ENCODE data around the gene DNAAF1.
"Not testable (repeated sequence)": the region's sequence is repeated elsewhere in the genome, so short reads cannot be mapped to it uniquely, and the experiment has no call there.

The DNAAF1 gene

DNA sequence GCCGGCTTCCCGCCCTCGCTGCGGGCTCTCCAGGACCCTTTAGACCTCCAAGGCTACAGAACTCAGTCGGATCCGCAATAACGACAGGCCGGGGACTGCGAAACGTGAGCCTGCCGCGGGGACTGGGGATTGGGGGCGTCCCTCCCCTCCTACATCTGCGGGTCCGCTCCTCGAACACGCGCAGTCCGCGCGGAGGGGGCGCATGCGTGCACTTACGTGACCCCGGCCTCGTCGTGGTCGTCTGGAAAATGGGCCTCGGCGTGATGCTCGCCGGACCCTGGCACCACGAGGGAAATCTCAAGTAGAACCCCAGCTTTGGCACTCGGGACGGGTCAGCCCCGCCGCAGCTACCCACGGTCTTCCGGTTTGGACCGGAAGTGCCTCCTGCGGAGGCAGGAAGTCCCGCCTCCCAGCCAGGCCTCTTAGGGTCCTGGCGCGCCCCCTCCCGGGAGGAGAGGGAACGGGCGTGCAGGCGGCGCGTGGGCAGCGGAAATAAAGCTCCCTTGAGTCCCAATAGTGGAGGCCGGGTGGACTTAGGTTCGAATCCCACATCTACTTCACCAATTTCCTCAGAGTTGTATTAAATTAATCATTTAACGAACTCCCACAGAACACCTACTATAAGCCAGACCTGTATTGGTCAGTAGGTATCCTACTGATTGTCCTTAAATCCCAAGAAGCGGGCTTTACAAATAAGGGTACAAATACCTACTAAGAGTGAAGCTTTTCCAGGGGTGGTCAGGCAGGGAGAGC, 41.8 kb downstream of the DNAAF1 start, which contains the start of gene TAF1C:
Gene TAF1C, minus strand, starts transcription at position 373 of the 753 bp plus-strand sequence. CDS start 2,069 bp downstream, outside the sequence.
- peak; percentile 92 for DNase-seq

DNA sequence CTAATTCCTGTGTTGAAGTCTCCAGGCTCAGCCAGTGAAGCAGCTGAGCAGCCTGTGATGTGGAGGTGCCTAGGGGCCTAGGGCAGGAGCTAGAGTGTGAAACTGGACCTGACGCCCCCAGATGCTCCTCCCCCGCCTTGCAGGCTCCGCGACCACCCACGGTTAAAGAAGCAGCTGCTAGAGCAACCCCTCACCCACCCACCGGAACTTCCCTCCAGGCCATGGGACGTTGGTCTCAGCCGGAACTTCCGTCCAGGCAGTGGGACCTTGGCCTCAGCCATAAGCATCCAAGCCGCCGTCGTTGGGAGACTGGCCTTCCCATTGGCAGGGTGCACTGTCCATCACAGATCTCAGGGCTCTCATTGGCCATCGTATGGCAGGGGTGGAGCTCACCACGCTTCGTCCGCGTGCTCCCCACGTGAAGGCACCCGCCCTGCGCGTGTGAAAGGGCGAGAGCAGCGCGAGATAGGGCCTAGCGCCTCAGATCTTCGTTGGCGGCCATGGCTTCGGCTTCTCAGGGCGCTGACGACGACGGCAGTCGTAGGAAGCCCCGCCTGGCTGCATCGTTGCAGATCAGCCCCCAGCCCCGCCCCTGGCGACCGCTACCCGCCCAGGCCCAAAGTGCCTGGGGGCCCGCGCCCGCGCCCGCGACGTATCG, 45.8 kb downstream of the DNAAF1 start, which contains the start of gene ADAD2:
Gene ADAD2, plus strand, starts transcription at position 427 of the 658 bp plus-strand sequence. Its CDS starts 74 bp downstream, at position 501.
- no peak for DNase-seq

DNA sequence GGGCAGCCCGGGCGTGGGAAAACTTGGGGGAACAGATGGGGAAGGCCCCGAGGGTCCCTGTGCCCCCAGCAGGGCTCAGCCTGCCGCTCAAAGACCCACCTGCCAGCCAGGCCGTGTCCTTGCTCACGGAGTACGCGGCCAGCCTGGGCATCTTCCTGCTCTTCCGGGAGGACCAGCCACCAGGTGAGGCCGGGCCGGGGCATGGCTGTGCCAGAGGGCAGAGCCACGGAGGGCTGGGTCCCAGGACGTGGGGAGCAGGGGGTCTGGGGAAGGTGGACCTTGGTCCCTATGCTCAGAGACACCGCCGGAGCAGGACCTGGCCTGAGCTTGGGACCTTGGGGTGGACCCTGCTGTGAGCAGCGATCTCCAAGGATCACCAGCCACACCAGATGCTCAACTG, 46.4 kb downstream of the DNAAF1 start:
- DNase-seq: no peak

DNA sequence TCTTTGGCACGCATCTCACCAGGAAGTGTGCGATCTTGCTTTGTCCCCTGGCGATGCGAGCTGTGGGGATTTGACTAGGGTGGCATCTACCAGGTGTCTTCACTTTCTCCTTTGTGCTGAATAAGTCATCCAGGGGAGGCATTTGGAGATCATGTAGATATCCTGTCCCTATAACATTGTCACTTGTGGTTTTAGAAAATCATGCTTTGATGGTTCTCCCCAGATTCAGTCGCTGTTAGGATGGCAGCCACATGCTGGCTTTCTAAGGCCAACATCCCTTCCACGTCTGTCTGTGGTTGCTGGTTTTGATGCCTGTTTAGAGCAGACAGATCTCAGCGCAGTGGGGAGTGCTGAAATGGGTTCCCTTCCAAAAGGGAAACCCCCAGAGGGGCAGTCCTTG, 48.4 kb downstream of the DNAAF1 start:
- no peak for DNase-seq

DNA sequence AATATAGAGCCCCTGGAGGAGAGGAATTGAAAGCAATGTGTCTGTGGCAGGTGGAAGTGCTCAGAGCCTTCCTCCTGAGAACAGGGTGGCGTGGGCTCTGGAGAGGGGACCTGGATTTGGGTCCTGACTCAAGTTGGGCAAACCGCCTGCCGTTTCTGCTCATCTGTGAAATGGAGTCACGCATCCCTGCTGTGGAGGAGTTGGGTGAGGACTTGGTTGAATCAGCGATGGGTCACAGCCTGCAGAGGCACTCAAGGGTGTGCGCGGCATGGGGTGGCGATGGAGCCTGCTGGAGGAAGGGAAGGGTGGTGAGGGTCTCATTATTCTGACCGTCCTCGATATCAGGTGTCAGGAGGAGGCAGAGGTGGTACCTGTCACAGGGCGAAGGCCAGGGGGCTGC, 48.9 kb downstream of the DNAAF1 start:
- DNase-seq: no peak

DNA sequence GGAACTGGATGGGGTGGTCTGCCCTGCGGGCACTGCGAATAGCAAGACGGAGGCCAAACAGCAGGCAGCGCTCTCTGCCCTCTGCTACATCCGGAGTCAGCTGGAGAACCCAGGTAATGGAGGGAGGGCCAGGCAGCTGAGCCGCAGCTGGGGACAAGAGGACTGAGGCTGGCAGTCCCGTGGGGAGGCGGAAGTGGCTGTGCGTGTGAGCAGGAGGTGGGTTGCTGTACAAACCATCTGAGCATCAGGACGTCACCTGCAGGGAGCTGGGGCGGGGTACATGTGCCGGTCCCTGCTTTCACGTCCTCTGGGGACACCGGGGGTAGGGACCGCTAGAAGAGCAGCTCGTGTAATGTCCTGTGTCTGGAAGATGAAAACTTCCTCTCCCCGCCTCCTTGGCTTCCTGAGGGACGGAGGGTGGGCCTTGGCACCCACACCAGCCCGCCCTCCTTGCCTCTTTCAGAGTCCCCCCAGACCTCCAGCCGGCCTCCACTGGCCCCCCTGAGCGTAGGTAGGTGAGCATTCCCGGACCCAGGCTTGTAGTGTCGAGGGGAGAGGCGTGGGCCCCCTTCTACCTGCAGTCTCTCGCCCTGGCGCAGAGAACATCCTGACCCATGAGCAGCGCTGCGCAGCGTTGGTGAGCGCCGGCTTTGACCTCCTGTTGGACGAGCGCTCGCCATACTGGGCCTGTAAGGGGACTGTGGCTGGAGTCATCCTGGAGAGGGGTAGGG, 49.5 kb downstream of the DNAAF1 start:
- no peak for DNase-seq

DNA sequence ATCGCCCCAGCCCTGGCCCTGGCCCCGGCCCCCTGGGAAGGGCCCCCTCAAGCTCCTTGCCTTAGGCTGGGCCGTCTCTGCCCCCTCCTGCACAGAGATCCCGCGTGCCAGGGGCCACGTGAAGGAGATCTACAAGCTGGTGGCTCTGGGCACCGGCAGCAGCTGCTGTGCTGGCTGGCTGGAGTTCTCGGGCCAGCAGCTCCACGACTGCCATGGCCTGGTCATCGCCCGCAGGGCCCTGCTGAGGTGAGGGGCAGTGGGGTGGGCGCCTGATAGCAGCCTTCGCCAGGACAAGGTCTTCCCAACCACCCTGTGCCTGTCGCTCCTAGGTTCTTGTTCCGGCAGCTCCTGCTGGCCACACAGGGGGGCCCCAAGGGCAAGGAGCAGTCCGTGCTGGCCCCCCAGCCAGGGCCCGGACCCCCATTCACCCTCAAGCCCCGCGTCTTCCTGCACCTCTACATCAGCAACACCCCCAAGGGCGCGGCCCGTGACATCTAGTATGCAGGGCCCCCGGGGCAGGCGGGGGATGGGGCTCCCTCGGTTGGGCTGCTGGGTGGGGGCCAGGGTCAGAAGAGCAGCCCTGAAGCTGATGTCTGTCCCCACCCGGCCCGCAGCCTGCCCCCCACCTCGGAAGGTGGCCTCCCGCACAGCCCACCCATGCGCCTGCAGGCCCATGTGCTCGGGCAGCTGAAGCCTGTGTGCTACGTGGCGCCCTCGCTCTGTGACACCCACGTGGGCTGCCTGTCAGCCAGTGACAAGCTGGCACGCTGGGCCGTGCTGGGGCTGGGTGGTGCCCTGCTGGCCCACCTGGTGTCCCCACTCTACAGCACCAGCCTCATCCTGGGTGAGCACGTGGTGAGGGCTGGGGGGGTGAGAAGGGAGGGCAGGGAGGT, 50.3 kb downstream of the DNAAF1 start:
- no peak for DNase-seq

DNA sequence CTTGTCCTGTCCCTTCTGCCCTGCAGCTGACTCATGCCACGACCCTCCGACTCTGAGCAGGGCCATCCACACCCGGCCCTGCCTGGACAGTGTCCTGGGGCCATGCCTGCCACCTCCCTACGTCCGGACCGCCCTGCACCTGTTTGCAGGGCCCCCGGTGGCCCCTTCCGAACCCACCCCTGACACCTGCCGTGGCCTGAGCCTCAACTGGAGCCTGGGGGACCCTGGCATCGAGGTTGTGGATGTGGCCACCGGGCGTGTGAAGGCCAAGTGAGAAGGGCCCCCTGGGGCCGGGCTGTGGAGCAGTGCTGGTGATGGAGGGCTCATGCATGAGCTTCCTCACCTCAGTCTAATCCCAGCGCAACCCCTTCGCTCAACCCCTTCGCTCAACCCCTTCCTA, 51.0 kb downstream of the DNAAF1 start:
- no peak for DNase-seq

DNA sequence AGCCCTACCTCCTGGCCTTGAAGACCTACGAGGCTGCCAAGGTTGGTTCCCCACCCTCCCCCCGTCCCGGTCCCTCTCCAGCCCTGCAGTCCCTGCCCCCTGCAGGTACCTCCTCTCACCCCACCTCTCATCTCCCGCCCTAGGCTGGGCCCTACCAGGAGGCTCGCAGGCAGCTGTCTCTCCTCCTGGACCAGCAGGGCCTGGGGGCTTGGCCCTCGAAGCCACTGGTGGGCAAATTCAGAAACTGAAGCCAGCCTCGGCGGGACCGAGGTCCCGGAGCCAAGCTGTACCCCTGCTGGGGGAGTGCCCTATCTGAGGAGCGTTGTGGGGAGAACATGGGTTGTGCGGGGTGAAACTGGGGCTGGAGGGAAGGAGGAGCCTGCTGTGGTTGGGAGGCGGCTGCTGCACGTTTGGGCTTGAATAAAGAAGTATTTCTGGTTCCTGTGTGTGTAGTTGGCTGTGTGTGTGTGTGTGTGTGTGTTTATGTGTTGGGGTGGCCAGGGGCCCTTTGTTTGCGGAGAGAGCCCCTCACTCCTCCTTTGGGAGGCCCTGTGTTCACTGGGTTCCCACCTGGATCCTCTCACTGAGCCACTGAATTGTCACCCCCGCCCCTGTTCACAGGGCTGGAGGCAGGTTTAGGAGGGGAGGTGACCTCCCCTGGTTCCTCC, 51.8 kb downstream of the DNAAF1 start:
- DNase-seq: no peak

DNA sequence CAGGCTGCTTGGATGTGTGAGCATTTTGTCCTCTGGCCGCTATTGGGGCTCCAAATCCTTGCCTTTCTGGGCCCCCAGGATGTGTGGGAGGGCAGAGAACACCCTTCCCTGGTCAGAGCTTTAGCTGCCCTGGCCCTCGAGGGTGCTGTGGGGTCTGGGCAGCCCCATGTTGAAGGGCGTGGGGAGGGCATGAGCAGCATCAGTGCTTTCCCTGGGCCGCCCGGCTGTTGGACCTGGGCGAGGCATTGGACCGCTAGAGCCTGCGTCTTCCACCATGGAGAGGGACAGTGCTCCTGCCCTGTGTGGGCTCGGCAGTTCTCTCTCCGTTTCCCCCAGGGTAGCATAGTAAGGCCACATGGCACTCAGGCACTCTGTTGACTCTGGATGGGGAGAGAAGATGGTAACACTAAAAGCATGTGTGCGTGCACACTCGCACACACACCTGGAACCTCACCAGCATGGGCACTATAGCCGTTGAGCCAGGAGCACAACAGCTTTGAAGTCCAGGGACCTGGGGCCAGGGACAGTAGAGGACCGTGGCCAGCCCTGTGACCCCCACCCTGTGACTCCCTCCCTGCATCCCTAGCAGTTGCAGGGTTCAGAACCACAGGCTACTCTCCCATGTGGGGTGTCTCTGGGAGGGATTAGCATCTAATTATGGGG, 52.5 kb downstream of the DNAAF1 start:
- no peak for DNase-seq

DNA sequence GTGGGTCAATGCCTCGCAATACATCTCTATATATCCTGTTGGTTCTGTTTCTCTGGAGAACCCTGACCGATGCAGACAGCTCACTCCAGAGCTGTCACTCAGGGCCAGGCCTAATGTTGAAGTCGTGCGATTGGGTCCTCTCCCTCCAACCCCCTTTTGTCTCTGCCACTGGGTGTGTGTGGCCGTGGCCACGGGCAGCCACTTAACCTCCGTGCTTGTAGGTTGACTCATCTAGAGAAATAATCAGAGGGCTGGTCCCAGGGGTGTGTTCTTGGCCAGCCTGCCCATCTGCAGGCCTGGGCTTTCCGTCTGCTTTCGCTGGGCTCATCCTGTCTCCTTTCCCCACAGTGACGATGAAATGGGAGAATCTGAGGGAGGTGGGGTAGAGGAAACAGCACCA, 53.3 kb downstream of the DNAAF1 start:
- no peak for DNase-seq

DNA sequence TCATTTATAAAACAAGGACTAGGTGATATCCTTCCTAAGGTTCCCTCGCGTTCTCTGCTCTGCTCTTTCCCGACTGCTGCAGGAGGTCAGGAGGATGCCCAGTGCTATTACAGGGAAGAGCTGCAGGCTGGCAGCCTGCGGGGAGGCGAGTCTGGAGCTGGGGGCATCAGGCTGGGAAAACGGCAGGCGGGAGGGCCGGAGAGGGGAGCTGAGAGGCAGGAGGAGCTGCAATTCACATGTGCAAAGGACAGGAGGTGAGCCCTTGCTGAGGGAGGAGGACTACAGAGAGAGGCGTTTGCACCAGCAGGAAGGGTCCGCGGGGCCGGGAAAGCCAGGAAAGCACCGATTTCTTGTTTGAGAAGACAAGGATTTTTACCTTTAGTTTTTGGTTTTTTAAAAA, 54.0 kb downstream of the DNAAF1 start:
- no peak for DNase-seq

DNA sequence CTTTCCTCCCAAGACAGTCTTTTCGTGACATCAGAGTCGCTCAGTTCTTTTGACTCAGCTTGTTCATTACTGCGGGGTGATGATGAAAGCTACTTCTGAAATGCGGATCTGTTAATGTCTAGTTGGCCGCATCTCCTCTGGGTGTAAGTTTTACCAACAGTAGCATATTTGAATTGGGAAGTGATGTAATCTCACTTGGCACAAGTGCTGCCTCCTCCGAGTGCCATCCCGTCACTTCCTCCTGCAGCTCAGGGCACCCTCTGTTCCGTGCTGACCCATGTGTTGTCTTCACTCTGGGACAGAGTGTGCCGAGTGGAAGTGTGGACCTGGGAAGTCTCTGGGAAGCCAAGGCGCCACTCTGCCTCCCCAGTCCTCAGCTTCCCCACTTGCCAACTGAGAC, 54.8 kb downstream of the DNAAF1 start:
- no peak for DNase-seq

DNA sequence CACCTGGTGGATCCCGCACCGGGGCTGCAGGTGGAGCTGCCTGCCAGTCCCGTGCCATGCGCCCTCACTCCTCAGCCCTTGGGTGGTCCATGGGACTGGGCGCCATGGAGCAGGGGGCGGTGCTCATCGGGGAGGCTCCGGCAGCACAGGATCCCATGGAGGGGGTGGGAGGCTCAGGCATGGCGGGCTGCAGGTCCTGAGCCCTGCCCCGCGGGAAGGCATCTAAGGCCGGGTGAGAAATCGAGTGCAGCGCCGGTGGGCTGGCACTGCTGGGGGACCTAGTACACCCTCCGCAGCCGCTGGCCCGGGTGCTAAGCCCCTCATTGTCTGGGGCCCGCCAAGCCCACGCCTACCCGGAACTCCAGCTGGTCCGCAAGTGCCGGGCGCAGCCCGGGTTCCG, 59.4 kb downstream of the DNAAF1 start:
- DNase-seq: not testable (repeated sequence)

DNA sequence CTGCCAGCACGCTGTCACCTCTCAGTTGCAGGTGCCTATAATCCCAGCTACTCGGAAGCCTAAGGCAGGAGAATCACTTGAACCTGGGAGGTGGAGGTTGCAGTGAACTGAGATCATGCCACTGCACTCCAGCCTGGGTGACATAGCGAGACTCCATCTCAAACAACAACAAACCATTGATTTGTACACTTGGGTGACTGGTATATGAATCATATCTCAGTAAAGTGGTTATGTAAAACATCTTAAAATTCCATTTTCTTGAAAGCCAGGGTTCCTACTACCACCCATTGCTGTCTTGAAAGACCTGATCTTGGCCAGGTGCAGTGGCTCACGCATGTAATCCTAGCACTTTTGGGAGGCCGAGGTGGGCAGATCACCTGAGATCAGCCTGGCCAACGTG, 60.0 kb downstream of the DNAAF1 start:
- DNase-seq: not testable (repeated sequence)

DNA sequence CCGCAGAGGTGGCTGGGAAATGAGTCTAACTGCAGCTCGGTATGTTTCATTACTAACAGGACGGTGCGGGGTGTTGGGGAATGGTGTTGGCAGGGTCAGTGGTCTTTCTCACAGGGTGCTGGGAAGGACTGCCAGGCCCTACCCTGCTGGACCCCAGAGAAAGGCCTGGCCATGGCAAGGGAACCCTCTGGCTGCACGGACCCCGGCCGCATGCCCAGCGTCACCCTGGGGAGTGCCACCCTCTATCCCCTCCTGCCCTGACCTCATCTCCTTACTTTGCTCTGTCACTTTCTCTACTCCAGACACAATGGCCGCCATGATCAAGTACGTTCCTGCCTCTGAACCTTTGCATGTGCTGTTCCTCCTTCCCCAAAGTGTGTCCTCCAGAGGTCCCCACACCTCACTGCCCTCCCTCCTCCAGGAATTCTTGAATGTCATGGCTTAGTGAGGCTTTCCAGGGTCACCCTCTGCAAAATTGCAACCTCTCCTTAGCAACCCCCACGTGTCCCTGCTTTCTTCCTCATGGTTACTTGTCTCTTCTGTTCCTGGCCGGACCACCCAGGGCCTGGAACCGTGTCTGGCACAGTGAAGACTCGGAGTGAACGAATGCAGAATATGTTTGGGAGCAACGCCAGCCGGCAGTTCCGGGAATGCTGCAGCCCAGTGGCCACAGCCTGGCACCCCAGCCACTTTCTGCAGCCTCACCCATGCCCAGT, 61.0 kb downstream of the DNAAF1 start:
- no peak for DNase-seq

DNA sequence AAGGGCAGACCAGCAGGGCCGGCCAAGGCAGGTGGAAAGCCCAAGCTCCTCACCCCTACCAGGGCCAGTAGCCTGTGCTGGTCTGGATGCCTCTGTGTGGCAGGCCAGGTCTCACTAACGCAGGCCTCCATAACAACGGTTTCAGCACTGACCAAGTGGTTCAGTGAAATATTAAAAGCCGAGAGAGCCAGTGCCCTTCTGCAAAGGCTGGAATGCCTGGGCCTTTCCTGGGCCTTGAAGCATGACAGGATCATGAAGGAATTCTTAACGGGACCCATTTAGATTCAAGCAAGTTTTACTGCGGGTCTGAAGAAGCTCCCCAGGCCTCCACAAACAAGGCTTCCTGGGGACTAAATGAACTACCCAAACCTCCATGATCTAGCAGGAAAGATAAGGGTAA, 62.1 kb downstream of the DNAAF1 start:
- DNase-seq: no peak

DNA sequence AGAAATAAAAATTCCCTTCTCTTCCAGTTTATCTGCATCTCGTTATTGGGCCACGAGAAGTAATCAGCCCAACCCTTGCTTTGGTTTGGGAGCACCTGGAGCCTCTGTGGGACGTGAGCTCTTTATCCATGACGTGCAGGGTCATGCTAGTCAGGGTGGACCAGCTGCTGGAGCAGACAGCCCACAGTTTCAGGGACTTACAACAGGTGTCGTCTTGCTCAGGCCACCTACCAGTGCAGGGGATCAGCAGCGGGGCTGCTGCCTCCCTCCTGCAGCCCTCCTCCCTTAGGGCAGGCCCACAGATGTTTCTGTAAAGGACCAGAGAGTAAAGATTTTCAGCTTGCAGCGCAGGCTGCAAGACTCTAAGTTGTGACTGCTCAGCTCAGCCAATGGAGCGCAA, 62.8 kb downstream of the DNAAF1 start:
- DNase-seq: no peak

DNA sequence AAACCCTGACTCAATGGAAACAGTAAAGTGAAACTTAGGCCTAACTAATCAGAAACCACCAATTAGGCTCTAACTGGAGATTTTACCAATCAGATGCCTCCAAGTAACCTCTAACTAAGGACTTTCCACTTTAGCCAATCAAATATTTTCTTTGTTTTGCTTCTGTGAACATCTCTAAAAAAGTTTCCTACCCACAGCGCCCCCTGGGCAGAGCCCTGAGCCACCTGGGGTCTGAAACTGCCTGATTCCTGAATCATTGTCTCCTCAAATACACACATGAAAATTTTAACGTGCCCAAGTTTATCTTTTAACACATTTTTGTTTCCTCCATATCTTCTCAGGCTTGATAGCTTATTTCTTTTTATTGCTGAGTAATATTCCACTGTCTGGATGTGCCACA, 64.9 kb downstream of the DNAAF1 start:
- DNase-seq: no peak

DNA sequence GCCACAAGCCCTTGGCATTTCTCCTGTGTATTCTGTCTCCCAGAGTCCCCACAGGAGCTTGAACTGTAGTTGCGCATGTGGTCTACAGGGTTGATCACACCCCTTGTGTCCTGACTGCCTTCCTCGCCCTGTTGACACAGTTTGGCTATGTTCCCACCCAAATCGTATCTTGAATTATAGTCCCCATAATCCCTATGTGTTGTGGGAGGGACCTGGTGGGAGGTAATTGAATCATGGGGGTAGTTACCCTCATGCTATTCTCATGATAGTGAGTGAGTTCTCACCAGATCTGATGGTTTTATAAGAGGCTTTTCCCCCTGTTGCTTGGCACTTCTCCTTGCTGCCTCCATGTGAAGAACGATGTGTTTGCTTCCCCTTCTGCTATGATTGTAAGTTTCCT, 67.0 kb downstream of the DNAAF1 start:
- DNase-seq: no peak

DNA sequence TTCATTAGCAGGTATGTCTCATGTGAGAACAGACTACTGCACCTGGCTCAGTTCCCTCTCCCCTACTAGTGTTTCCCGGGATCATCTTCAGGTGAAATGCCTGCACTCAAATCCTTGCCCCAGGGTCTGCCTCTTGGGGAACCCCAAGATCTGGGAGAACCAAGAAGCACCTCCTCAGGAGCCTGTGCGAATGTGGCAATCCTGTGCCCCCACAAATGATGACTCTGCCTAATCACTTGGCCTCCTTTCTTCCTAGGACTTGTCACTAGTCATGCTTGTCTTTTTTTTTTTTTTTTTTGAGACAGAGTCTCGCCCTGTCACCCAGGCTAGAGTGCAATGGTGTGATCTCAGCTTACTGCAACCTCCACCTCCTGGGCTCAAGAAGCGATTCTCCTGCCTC, 67.5 kb downstream of the DNAAF1 start:
- no peak for DNase-seq
